PC-3 (cell line): ENCODE measurements around the gene GALNT3. TPM values are rescaled to one million over a fixed set of nuclear protein-coding genes. Genes with fewer than 3 reads are reported as not detected.

Experiments
- ATAC-seq: fragments of 200-7000 bp; cut with Tn5 transposase; 2 replicates; pipeline ENCODE4 v1.9.1; 2020; ENCODE audit warnings: mild to moderate bottlenecking, moderate library complexity
- BruUV-seq: library from RNA; stranded (reverse); fragments of 400-500 nt; replicated peaks from 2 replicates; lab custom pipeline; 2021; lab: Mats Ljungman, UMichigan
- CTCF ChIA-PET: fragments of 300-600 bp; sonication (Branson Sonifier 250); formaldehyde crosslinking; loops from one replicate; lab custom pipeline; 2022; ENCODE audit warnings: antibody characterized with exemption; lab: Charles Lee
- POLR2A ChIA-PET: fragments of 300-600 bp; sonication (Branson Sonifier 250); formaldehyde crosslinking; loops from one replicate; lab custom pipeline; 2022; ENCODE audit warnings: antibody characterized with exemption; ENCODE audit not compliant: unreplicated experiment; lab: Charles Lee
- DNase-seq: peaks from one replicate; pipeline ENCODE4 v3.0.0-alpha.2; 2015
- H2AFZ ChIP-seq: fragments of 300-600 bp; sonication (generic); 2 replicates; pipeline ENCODE4 v1.6.0; 2016; ENCODE audit warnings: antibody characterized with exemption, low read length
- H3F3A ChIP-seq: fragments of 300-600 bp; sonication (generic); one replicate; pipeline ENCODE4 v1.6.0; 2017; ENCODE audit warnings: antibody characterized with exemption, low read length, control low read depth, mild to moderate bottlenecking; ENCODE audit not compliant: unreplicated experiment
- H3K27ac ChIP-seq: fragments of 300-600 bp; sonication (generic); 2 replicates; pipeline ENCODE4 v1.5.1; 2016; ENCODE audit warnings: mild to moderate bottlenecking, low read length
- H3K27me3 ChIP-seq: fragments of 300-600 bp; sonication (generic); 2 replicates; pipeline ENCODE4 v1.6.1; 2016; ENCODE audit warnings: low read length, mixed read lengths
- H3K36me3 ChIP-seq: fragments of 300-600 bp; sonication (generic); 2 replicates; pipeline ENCODE4 v1.6.1; 2016; ENCODE audit warnings: low read depth, mixed run types, low read length, mixed read lengths
- H3K4me1 ChIP-seq: fragments of 300-600 bp; sonication (generic); 2 replicates; pipeline ENCODE4 v1.5.1; 2016; ENCODE audit warnings: low read length; ENCODE audit not compliant: insufficient read depth
- H3K4me2 ChIP-seq: fragments of 300-600 bp; sonication (generic); 2 replicates; pipeline ENCODE4 v1.6.0; 2016; ENCODE audit warnings: low read length
- H3K4me3 ChIP-seq: fragments of 300-600 bp; sonication (generic); 2 replicates; pipeline ENCODE4 v1.5.1; 2016; ENCODE audit warnings: mild to moderate bottlenecking, low read length, mixed read lengths
- H3K79me2 ChIP-seq: fragments of 300-600 bp; sonication (generic); 2 replicates; pipeline ENCODE4 v1.6.1; 2017; ENCODE audit warnings: low read length, mixed read lengths
- H3K9ac ChIP-seq: fragments of 300-600 bp; sonication (generic); 2 replicates; pipeline ENCODE4 v1.6.0; 2016; ENCODE audit warnings: mild to moderate bottlenecking, low read length
- H3K9me2 ChIP-seq: fragments of 300-600 bp; sonication (generic); replicated peaks from 2 replicates; pipeline ENCODE4 v1.6.1; 2016; ENCODE audit warnings: mixed run types, low read length, mixed read lengths
- H3K9me3 ChIP-seq: fragments of 300-600 bp; sonication (generic); 2 replicates; pipeline ENCODE4 v1.6.1; 2016; ENCODE audit warnings: low read length, mixed read lengths
- H4K20me1 ChIP-seq: fragments of 300-600 bp; sonication (generic); 2 replicates; pipeline ENCODE4 v1.6.1; 2016; ENCODE audit warnings: low read length, mixed read lengths
- CTCF ChIP-seq: fragments of 300-600 bp; sonication (generic); conservative IDR thresholded peaks from 2 replicates; pipeline ENCODE4 v1.5.1; 2017; ENCODE audit warnings: antibody characterized with exemption, low read depth, mild to moderate bottlenecking, low read length
- EZH2 ChIP-seq: fragments of 300-600 bp; sonication (generic); IDR thresholded peaks from one replicate; pipeline ENCODE4 v1.6.1; 2017; ENCODE audit warnings: antibody characterized with exemption, mild to moderate bottlenecking, low read length; ENCODE audit not compliant: unreplicated experiment
- EZH2phosphoT487 ChIP-seq: fragments of 300-600 bp; sonication (generic); IDR thresholded peaks from 2 replicates; pipeline ENCODE4 v1.6.1; 2018; ENCODE audit warnings: mild to moderate bottlenecking, antibody characterized with exemption, low read length, borderline replicate concordance
- intact Hi-C: fragments of 100-400 bp; cut with micrococcal nuclease; formaldehyde crosslinking; loops from 2 replicates; pipeline ENCODE4 v1.9.0; 2023
- total RNA-seq: library from RNA; depleted of rRNA; stranded (reverse); fragments of >200 nt; gene quantifications from 2 replicates; pipeline ENCODE4 v1.2.3, GENCODE V29; 2014

GALNT3 gene
- total RNA-seq, 1 experiment from 2014 or later, result 44.8 TPM

- no peaks in the 10 kb centered on the region for H3K9me3 ChIP-seq
- no peak overlapping the region for H3K4me3 ChIP-seq
- H3F3A ChIP-seq, result no peaks in the 10 kb centered on the region
- H3K36me3 ChIP-seq, result peaks cover 36% of the 10 kb centered on the region
- no peak overlapping the region for H3K9ac ChIP-seq
- no peak overlapping the region for H2AFZ ChIP-seq
- peak; percentile 37 for DNase-seq
- H3K4me2 ChIP-seq, result no peak overlapping the region
- TF ChIP-seq CTCF (no peak), EZH2phosphoT487 (no peak), EZH2 (no peak)
- no peaks in the 10 kb centered on the region for H3K27me3 ChIP-seq
- intact Hi-C loops, result no loop called here
- no peaks in the 10 kb centered on the region for H3K9me2 ChIP-seq
- no peaks in the 10 kb centered on the region for H4K20me1 ChIP-seq
- H3K4me1 ChIP-seq, result no peaks in the 10 kb centered on the region
- no peaks in the 10 kb centered on the region for H3K79me2 ChIP-seq
- no peak for ATAC-seq
- ChIA-PET POLR2A (no interaction called here), CTCF (no interaction called here)
- no peak overlapping the region for H3K27ac ChIP-seq
- no TSS peak for BruUV-seq
These were observed 48.1 kb downstream of the GALNT3 start for GRCh38 chr2:165745916-165746315.

- Histone ChIP-seq H4K20me1 (no peaks in the 10 kb centered on the region), H2AFZ (no peak overlapping the region), H3K9me2 (no peaks in the 10 kb centered on the region), H3K79me2 (no peaks in the 10 kb centered on the region), H3K4me2 (no peak overlapping the region), H3K36me3 (peaks cover 22% of the 10 kb centered on the region), H3K4me3 (no peak overlapping the region), H3K9ac (no peak overlapping the region), H3K9me3 (no peaks in the 10 kb centered on the region), H3F3A (no peaks in the 10 kb centered on the region), H3K27me3 (no peaks in the 10 kb centered on the region), H3K27ac (no peak overlapping the region), H3K4me1 (no peaks in the 10 kb centered on the region)
- ATAC-seq (no peak), DNase-seq (no peak)
- intact Hi-C loops, result no loop called here
- POLR2A ChIA-PET, result no interaction called here
- BruUV-seq, result no TSS peak
- TF ChIP-seq CTCF (no peak), EZH2 (no peak), EZH2phosphoT487 (no peak)
- CTCF ChIA-PET, result no interaction called here
These were observed 50.6 kb downstream of the GALNT3 start for GRCh38 chr2:165743442-165743841.

- ATAC-seq (peak; percentile 98), DNase-seq (peak; percentile 93)
- no peak for TF ChIP-seq EZH2phosphoT487
- TF ChIP-seq CTCF, result no peak
- no peak for TF ChIP-seq EZH2
- H4K20me1 ChIP-seq, result no peaks in the 10 kb centered on the region
- H3K27me3 ChIP-seq, result no peaks in the 10 kb centered on the region
- no peaks in the 10 kb centered on the region for H3F3A ChIP-seq
- H3K4me3 ChIP-seq, result no peak overlapping the region
- no peaks in the 10 kb centered on the region for H3K79me2 ChIP-seq
- no peak overlapping the region for H2AFZ ChIP-seq
- no peaks in the 10 kb centered on the region for H3K9me3 ChIP-seq
- ChIA-PET CTCF (no interaction called here), POLR2A (no interaction called here)
- peak overlapping the region; percentile 16 for H3K27ac ChIP-seq
- no peaks in the 10 kb centered on the region for H3K9me2 ChIP-seq
- H3K4me2 ChIP-seq, result peak overlapping the region; percentile 65
- H3K4me1 ChIP-seq, result peaks cover 12% of the 10 kb centered on the region
- intact Hi-C loops, result loop anchor here (1.0 kb wide), 1 partner anchor 52 kb away; no protein-coding TSS in a partner anchor
- no peak overlapping the region for H3K9ac ChIP-seq
- BruUV-seq, result no TSS peak
- H3K36me3 ChIP-seq, result no peaks in the 10 kb centered on the region
These were observed 68.6 kb downstream of the GALNT3 start for GRCh38 chr2:165725421-165725820.
